Measurements from ENCODE around the gene CYB5R4.

Gene CYB5R4

GRCh38 chr6:84007871-84008270, 148.4 kb downstream of the CYB5R4 start:
- Mint-ChIP-seq H3K27me3 (peaks cover 20% of the 10 kb centered on the region), H3K27ac (no peak overlapping the region), H3K4me1 (ENCODE audit: low read depth) (no peaks in the 10 kb centered on the region), H3K9me3 (no peaks in the 10 kb centered on the region), H3K4me3 (no peak overlapping the region), H3K36me3 (ENCODE audit: low read depth) (no peaks in the 10 kb centered on the region)

- no peak overlapping the region for H3K4me3 Mint-ChIP-seq
- H3K27me3 Mint-ChIP-seq: peaks cover 3% of the 10 kb centered on the region
These were observed 153.9 kb downstream of the CYB5R4 start for GRCh38 chr6:84013354-84013753.

GRCh38 chr6:84013931-84014330, 154.4 kb downstream of the CYB5R4 start:
- H3K9me3 Mint-ChIP-seq: no peaks in the 10 kb centered on the region
- H3K27ac Mint-ChIP-seq: no peak overlapping the region

More at GRCh38 chr6:84013354-84013753, 153.9 kb downstream of the CYB5R4 start:
- H3K4me1 Mint-ChIP-seq (ENCODE audit: low read depth): no peaks in the 10 kb centered on the region
- no peak overlapping the region for H3K27ac Mint-ChIP-seq
- H3K9me3 Mint-ChIP-seq: no peaks in the 10 kb centered on the region
- no peaks in the 10 kb centered on the region for H3K36me3 Mint-ChIP-seq (ENCODE audit: low read depth)

GRCh38 chr6:84016029-84016428, 156.5 kb downstream of the CYB5R4 start:
- Mint-ChIP-seq H3K4me3 (no peak overlapping the region), H3K36me3 (ENCODE audit: low read depth) (no peaks in the 10 kb centered on the region), H3K27ac (no peak overlapping the region), H3K9me3 (no peaks in the 10 kb centered on the region), H3K4me1 (ENCODE audit: low read depth) (no peaks in the 10 kb centered on the region), H3K27me3 (peaks cover 7% of the 10 kb centered on the region)

More at GRCh38 chr6:84013931-84014330, 154.4 kb downstream of the CYB5R4 start:
- no peaks in the 10 kb centered on the region for H3K4me1 Mint-ChIP-seq (ENCODE audit: low read depth)
- peaks cover 3% of the 10 kb centered on the region for H3K27me3 Mint-ChIP-seq
- no peaks in the 10 kb centered on the region for H3K36me3 Mint-ChIP-seq (ENCODE audit: low read depth)
- no peak overlapping the region for H3K4me3 Mint-ChIP-seq
